ENCODE results near the gene WNT4. TPM values are rescaled to one million over a fixed set of nuclear protein-coding genes. Genes with fewer than 3 reads are reported as not detected.
A peak's percentile ranks its signal among the peaks of the same experiment; 100 is the strongest.

WNT4 gene
- total RNA-seq, 1 experiment from 2014 or later, result 0.70 TPM

GRCh38 chr1:22174446-22175220 is 31.7 kb upstream of the WNT4 start:
- POLR2A ChIA-PET, result no interaction called here
- H3K27ac Mint-ChIP-seq, result no peak overlapping the region
- no peak for ATAC-seq

DNA sequence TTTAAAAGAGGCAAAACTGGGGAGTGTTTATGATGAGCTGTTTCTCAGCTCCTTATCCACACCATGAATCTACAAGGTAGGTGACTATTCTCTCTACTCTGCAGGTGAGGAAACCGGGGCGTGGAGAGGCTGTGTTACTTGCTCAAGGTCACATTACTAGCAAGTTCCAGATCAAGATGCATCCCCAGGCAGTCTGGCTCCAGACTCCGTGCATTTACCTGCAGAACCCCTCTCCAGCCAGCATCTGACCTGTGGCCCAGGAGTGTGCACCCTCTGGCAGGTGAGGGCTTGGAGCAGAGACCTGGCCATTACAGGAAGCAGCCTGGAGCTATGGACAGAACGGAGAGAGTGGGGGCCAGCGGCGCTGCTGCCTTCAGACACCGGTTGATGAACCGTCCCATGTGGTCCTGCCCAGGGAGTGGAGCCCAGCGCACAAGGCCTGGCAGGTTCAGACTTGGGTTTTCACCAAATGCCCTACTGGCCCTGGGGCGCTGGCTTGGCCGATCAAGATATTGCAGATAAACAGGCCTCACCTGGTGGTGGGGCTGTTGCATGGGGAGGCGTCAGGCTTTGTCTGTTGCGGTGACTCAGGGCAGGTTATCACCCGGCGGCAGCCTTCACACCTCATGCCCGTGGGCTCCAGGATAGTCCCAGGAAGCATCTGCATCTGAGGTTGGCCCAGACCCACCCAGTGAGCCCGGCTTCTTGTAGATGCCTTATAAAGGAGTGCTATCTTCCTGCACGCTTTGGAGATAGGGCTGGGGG is 29.2 kb upstream of the WNT4 start:
- Mint-ChIP-seq H3K36me3 (no peaks in the 10 kb centered on the region), H3K4me3 (no peak overlapping the region), H3K27ac (no peak overlapping the region), H3K9me3 (peaks cover 5% of the 10 kb centered on the region; the same call in 1 of the 2 replicates), H3K4me1 (no peaks in the 10 kb centered on the region), H3K27me3 (ENCODE audit: low read depth) (no peaks in the 10 kb centered on the region)
- ChIA-PET CTCF (no interaction called here), POLR2A (no interaction called here)
- ATAC-seq (peak; percentile 83), DNase-seq (ENCODE audit: low spot score) (peak; percentile 50)
- TF ChIP-seq, protein P1, sequence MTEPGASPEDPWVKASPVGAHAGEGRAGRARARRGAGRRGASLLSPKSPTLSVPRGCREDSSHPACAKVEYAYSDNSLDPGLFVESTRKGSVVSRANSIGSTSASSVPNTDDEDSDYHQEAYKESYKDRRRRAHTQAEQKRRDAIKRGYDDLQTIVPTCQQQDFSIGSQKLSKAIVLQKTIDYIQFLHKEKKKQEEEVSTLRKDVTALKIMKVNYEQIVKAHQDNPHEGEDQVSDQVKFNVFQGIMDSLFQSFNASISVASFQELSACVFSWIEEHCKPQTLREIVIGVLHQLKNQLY (CRISPR knock-in tag; IDR thresholded peaks at IDR 0.05), result no peak
- no peak for TF ChIP-seq TP53 (CRISPR knock-in tag; IDR thresholded peaks at IDR 0.05)
- TF ChIP-seq GTF2I (CRISPR knock-in tag; conservative IDR thresholded peaks at IDR 0.05), result no peak
- no peak for TF ChIP-seq E2F4 (CRISPR knock-in tag; IDR thresholded peaks at IDR 0.05; ENCODE audit: borderline replicate concordance, low read depth)
- no peak for TF ChIP-seq ZNF512 (CRISPR knock-in tag; IDR thresholded peaks at IDR 0.05; ENCODE audit: borderline replicate concordance)
- no peak for TF ChIP-seq RORB (CRISPR knock-in tag; IDR thresholded peaks at IDR 0.05)
- no peak for TF ChIP-seq ERG (CRISPR knock-in tag; IDR thresholded peaks at IDR 0.05)
- TF ChIP-seq IRF1 (CRISPR knock-in tag; IDR thresholded peaks at IDR 0.05), result no peak
- TF ChIP-seq ELF4 (CRISPR knock-in tag; IDR thresholded peaks at IDR 0.05; ENCODE audit: low read depth), result no peak
- no peak for TF ChIP-seq JUN (CRISPR knock-in tag; IDR thresholded peaks at IDR 0.05)
- TF ChIP-seq ATF1 (CRISPR knock-in tag; IDR thresholded peaks at IDR 0.05), result no peak
- no peak for TF ChIP-seq NR1H2 (CRISPR knock-in tag; IDR thresholded peaks at IDR 0.05)
- no peak for TF ChIP-seq RELA (CRISPR knock-in tag; IDR thresholded peaks at IDR 0.05; ENCODE audit: borderline replicate concordance)
- TF ChIP-seq STAT6 (CRISPR knock-in tag; conservative IDR thresholded peaks at IDR 0.05; ENCODE audit: low read depth), result no peak
- no peak for TF ChIP-seq CREB1 (CRISPR knock-in tag; IDR thresholded peaks at IDR 0.05)
- no peak for TF ChIP-seq CREM (CRISPR knock-in tag; IDR thresholded peaks at IDR 0.05)
- no peak for TF ChIP-seq HMGA2 (CRISPR knock-in tag; IDR thresholded peaks at IDR 0.05)

More at GRCh38 chr1:22174446-22175220, 31.7 kb upstream of the WNT4 start:
- CTCF ChIA-PET, result no interaction called here
- DNase-seq (ENCODE audit: low spot score), result no peak
- Mint-ChIP-seq H3K27me3 (ENCODE audit: low read depth) (no peaks in the 10 kb centered on the region; the same call in 1 of the 2 replicates), H3K4me3 (no peak overlapping the region), H3K9me3 (peaks cover 7% of the 10 kb centered on the region; the same call in 1 of the 2 replicates), H3K4me1 (no peaks in the 10 kb centered on the region), H3K36me3 (no peaks in the 10 kb centered on the region)
- TF ChIP-seq USF2 (CRISPR knock-in tag; IDR thresholded peaks at IDR 0.05), result peak; percentile 57; the same call in 1 of the 2 replicates
- TF ChIP-seq, protein P2, sequence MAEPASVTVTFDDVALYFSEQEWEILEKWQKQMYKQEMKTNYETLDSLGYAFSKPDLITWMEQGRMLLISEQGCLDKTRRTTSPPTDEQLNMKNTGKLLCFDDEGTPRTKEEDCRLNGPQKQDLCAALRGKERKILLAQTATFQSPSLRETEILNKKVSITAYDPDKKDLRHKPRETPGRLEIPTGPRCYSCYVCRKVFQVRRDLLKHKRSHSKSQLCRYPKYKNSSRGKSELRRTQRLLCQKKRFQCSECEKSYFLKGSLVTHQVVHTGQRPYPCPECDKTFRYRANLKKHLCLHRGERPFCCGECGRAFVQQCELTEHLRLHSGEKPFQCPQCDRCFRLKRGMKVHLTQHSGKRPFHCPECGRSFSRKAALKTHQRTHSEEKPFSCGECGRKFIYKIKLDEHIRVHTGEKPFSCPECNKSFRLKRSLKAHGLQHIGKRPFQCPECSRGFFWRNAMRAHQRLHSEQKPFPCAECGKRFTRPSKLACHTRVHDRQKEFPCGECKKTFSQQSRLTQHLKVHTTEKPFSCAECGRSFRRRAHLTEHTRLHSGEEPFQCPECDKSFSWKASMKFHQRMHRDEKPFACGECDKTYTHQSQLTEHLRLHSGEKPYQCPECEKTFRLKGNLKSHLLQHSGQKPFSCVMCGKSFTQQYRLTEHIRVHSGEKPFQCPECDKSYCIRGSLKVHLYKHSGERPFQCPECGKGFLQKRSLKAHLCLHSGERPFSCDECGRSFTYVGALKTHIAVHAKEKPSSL (CRISPR knock-in tag; conservative IDR thresholded peaks at IDR 0.05), result no peak

Measured in WTC11 (cell line).